ENCODE data around the gene CNTNAP2. TPM values are rescaled to one million over a fixed set of nuclear protein-coding genes. Genes with fewer than 3 reads are reported as not detected.

Gene CNTNAP2
- total and polyA plus RNA-seq, 2 of the 8 experiments (the other 6 are each of a cell fraction or from before 2014, with no cell fraction given): 27.9 to 71.0 TPM

GRCh38 chr7:148209643-148210190, 2093.1 kb downstream of the CNTNAP2 start (continued):
- TF ChIP-seq ATF3 (IDR thresholded peaks at IDR 0.05; ENCODE audit: insufficient read depth, low read depth, low read length): no peak
- no peak for TF ChIP-seq GTF2F1 (IDR thresholded peaks at IDR 0.05; ENCODE audit: borderline replicate concordance, low read depth, low read length)
- TF ChIP-seq, protein P1, sequence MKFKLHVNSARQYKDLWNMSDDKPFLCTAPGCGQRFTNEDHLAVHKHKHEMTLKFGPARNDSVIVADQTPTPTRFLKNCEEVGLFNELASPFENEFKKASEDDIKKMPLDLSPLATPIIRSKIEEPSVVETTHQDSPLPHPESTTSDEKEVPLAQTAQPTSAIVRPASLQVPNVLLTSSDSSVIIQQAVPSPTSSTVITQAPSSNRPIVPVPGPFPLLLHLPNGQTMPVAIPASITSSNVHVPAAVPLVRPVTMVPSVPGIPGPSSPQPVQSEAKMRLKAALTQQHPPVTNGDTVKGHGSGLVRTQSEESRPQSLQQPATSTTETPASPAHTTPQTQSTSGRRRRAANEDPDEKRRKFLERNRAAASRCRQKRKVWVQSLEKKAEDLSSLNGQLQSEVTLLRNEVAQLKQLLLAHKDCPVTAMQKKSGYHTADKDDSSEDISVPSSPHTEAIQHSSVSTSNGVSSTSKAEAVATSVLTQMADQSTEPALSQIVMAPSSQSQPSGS (IDR thresholded peaks at IDR 0.05; ENCODE audit: low read length): no peak
- no peak for TF ChIP-seq CTBP2 (IDR thresholded peaks at IDR 0.05; ENCODE audit: borderline replicate concordance, insufficient read depth, insufficient read length, low read length)
